NCI-H1092 (cell line): ENCODE results near the gene UBASH3A.

Experiments used
- DNase-seq: peaks from one replicate; lab custom pipeline; 2025; lab: John Stamatoyannopoulos, UW

UBASH3A gene

DNA sequence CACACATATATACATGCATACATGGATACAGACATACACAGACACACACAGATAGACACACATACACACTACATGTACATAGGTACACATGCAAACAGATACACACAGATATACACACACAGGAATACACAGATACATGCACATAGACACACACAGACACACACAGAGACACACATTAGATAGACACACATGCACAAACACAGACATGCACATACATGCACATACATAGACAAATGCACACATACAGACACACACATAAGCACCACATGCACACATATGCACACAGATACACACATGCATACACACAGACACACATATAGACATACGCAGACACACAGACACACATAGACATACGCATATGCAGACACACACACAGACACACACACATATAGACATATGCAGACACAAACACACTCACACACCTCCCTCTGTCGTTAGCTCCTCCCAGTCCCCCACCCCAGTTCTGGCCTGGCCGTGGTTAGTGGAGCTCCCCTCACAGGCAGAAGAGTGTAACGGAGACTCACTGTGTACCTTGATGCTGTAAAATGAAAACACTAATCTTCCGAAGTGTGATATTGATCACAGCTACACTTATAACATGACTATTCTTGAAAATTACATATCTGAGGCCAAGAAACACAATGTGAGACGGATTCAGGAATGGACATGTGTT lies 7.6 kb downstream of the UBASH3A start:
- no peak for DNase-seq

DNA sequence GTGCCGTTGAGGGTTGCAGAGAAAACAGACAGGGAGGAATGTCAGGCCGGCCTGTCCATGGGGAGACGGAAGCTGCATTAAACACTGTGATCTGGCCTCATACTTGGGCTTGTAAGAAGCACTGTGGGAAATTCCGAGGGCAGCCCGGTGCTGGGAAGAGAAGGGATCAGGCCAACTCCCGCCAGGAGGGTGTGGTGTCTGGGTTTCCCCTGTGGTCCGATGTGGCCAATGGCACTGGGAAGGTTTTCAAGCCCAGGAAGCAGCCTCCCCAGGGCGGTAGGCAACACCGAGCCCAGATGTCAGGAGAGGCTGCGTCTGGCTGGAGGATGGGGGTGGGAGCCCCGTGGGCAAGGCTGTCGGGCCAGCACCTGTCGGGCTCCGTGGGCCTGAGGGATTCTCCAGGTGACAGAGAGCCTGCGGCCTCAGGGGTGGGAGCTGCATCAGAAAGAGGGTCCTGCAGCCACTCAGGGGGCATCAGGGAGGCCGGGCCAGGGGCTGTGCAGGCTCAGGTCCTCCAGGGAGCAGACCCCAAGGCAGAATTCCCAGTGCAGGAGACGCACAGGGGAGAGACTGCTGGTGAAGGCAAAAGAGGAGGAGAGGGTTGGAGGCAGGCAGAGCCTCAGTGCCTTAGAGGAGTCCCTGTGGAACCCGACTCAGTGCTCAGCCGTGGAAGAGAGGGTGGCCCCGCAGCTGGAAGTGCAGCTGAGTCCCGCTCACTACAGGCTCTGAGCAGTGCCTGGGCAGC lies 8.4 kb downstream of the UBASH3A start:
- no peak for DNase-seq

DNA sequence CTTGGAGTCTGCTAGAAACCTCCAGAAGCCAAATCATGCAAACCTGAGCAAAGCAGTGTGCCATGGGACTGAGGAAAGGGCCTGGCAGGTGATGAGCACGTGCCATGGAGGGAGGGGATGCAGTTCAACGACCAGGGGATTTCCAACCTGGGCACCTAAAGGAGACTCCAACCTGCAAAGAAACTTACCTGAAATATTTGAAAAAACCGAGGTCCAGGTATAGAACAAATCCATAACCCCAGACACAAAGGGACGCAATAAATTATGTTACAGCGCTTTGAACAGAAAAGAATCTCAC lies 8.9 kb downstream of the UBASH3A start:
- no peak for DNase-seq

DNA sequence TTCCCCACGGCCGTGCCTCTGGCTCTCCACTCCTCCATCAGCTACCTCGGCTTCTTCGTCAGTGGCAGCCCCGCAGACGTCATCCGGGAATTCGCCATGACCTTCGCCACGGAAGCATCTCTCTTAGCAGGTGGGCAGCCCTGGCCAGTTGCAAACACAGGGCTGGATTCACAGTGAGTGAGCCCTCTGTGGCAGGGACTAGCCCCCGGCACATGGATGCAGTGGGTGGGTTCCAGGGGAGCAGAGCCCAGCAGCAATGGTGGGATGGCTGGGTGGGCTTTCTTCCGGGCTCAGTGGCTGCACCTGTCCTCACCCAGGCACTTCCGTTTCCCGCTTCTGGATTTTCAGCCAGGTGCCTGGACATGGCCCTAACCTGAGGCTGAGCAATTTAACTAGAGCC lies 9.4 kb downstream of the UBASH3A start:
- DNase-seq, result no peak

DNA sequence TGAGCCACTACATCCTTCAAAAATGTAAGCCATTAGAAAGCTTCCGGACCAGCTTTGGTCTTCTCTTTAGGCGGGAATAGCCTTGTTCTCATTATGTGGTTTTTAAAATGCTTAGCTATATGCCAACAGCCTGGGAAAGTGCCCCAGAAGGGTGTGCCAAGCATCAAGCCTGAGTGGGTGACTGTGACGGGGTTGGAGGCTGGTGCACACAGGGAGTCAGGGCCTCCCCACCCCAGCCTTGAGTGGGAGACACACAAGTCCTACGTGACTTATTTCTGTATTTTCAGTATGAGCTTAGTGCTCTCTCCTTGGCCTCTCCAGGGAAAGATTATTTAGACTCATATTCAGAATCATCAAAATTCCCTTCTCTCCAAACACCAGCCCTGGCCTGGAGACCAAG lies 9.8 kb downstream of the UBASH3A start:
- DNase-seq, result no peak

DNA sequence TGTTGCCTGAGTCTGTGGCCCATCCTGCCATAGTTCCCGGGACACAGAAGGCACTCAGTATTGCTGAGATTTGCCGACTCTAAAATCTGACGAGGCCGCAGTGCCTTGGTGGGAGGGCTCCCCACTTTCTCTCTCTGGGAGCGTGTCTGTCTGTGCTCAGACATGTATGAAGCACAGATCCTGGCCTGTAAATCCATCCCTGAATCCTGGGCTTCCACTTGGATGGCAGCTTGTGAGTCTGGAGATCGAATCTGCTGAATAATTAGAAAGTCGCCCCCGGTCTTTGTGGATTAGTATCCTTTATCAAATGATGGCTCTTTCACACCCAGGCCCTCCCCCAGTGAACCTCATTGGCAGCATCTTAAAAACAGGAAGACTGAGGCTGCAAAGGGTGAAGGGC lies 10.4 kb downstream of the UBASH3A start:
- DNase-seq, result no peak

DNA sequence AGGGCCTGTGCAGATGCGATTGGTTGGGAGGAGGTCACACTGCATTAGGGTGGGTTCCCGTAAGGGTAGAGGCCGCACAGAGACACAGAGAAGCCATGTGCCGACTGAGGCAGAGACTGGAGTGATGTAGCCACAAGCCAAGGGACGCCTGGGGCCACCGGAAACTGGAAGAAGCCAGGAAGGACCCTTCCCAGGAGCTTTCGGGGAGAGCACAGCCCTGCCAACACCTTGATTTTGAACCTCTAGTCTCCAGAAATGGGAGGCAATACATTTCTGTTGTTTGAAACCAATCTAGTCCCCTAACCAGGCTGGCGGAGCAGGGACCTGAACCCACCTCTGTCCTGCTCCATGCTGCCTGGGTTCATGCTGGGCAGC lies 10.8 kb downstream of the UBASH3A start:
- no peak for DNase-seq

DNA sequence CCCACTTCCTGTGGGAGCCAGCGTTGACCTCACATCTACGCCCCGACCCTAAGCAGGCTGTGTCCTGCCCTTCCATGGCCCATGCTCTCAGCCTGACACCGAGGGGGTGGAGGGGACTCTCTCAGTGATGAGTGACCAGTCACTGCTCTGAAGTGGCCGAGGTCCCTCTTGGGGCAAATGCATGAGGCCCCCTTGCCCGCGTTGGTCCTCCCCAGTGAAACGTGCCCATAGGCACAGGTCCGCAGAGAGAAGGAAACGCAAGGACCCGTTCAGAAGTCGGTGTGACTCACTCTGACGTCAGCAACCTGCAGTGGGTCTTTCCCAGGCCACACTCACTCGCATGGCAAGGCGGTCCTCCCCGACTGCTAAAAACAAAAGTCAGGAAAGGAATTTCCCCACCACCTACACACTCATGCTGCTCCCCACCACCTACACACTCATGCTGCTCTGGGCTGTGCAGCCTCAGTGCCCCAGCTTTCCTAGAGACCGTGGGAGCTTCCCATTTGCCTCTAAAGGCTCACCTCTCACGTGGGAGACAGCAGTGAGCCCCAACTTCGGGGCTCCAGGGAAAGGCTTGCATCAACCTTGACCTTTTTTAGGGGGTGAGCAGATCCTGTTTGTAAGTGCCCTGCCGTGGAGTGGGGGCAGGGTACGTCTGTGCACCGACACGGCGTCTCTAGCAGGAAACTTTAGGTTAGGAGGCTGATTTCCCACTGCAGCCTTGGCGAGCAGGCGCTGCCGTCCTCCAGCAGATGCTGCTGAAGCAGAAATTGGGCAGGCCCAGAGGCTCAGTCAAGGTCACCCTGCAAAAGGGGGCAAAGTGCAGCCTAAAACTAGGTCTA lies 11.4 kb downstream of the UBASH3A start:
- no peak for DNase-seq

DNA sequence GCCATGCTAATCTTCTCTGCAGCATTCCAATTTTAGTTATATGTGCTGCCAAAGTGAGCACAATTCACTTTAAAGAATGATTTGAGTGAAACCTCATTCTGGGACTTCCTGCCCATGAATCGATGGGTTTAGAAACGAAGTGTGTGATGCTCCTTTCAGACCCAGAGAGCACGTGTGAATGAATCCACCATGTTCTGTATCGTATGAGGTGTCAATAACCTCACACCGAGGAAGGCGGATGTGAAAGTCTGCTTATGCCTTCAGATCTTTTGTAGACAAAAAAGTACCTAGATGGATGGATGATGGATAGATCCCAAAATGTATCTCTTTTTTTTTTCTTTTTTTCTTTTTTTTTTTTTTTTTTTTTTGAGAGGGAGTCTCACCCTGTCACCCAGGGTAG lies 13.8 kb downstream of the UBASH3A start:
- DNase-seq, result no peak

DNA sequence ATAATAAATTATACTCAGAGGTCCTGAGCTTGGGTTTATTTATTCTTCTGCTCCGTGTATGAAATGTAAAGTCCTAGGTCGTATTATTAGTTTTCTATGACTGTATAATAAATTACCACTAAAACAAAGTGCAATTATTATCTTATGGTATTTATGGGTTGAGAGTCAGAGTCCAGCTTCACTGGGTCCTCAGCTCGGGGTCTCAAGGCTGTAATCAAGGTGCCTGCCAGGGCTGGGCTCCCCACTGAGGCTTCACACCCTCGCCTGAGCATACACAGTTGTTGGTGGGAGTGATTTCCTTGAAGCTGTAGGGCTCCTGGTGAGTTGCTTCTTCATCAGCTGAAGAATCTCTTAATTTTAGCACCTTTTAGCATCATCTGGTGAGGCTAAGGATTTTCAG lies 15.2 kb downstream of the UBASH3A start:
- no peak for DNase-seq

DNA sequence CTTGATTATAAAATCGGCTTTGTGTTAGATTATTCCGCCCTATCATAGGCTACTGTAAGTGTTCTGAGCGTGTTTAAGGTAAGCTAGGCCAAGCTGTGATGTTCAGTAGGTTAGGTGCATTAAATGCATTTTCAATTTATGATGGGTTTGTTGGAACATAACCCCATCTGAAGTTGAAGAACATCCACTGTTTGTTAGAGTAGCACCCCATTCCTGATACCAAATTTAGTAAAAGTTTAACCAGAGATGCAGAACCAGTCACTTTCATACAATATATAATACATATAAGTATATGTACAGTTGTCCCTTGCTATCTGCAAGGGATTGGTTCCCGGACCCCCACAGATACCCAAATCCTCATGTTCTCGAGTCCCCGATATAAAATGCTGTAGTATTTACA lies 16.1 kb downstream of the UBASH3A start:
- no peak for DNase-seq

DNA sequence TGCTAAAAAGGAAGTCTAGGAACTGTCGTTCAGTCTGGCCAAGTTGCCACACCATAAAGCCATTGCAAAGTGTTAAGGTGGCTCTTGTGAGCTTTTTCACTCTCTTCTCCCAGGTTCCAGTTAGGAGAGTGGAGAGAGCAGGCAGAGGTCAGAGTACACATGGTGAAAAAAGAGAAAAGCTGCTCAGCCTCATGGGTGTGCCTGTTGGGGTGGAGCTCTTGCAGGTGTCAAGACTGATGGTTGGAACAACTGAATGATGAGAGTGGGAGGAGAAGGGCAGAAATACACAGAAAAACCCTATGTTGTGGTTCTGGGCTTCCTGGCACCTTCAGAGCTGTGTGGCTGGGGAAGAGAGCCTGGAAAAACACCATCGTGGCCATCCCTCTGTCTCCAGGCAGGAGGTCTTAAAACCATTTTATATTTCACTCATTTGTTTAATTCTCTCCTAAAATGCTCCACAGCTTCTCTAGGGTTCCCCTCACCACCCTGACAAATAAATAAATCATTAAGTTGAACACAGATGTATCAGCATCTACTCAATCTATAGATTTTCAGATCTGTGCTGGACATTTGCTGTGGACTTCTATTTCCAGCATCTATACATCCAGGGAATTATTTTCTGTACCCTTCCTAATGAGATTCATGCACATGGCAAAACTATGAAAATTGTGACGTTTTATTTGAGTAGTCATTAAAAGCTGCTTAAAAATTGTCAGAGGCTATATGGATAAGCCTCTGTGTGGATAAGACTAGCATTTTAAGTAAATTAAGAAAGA lies 17.5 kb downstream of the UBASH3A start:
- DNase-seq, result no peak

DNA sequence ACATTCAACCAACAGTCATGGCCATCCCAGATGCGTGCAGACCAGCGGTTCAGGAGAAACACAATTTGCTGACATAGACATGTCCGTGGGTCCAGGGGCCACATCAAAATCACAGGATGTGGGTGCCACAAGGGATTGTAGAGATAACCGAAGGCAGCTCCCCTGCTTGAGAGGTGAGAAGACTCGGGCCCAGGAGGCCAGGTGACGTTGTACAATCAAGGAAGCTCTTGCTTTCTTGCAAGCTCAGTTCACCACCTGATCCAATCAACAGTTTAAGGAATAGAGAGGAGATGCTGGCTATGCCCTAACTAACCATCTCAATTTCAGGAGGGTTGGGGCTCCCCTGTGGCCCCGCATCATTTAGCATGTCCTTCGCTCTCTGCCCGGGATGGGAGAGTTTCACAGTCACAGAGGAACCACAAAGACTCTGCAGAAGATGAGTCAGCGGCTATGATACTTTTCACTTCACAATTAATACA lies 19.5 kb downstream of the UBASH3A start:
- no peak for DNase-seq

DNA sequence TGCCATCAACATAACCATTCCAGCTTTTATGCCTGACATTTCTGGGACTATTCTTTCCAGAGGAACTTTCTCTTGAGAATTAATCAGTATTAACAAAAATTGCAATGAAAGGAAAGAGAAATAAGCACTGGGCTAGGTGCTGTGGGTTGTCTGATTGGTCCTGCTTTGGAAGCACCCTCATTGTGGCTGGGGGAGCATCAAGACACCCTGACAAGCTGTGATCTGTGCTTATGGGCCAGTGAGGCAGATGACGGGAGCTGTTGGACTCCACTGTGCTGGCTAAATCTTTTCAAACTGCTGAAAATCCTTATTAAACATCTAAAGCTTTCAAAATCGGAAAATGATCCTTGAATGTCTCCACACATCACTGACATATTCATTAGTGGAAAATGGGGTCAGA lies 20.0 kb downstream of the UBASH3A start:
- DNase-seq, result no peak

DNA sequence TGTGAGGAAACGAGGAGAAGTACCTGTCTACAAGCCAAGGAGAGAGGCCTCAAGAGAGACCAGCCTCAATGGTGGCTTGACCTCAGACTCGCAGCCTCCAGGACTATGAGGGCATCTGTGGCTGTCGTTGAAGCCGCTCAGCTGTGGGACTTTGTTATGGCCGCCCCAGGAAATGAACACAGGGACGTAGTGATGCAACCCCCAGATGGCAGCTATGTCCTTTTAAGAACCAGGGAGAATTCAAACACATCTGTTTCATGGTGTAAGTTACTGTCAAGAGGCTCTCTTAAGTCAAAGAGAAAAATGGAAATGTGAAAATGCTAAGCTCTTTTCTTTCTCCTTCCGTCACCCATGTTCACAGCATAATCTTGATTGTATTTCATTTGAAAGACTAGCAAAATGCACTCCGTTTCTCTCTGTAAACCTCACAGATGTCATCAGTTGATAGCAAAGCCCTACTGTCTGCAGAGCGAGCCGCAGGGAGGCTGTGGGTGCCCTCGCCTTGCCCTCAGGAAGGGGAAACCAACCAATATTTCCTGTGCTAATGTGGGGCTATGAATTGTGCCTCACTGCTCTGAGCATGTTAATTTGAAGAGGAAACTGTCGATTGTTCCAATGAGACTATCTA lies 21.3 kb downstream of the UBASH3A start:
- no peak for DNase-seq

DNA sequence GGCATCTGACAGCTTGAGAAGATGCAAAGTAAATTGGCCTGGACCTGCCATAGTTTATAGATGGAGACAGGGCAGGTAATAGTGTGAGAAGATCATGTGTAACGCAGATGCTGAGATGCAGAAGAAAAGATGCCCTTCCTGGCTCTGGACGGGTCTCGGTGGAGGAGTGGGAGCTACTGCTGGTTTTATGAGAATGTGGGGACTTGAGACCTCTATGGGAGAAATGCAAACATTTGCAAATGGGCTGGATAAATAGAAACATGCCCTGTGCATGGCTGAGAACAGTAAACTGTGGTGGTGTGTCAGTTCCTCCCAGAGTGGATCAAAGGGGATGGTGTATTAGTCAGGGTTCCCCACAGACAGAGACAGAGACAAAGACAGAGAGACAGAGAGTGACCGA lies 21.9 kb downstream of the UBASH3A start:
- DNase-seq, result no peak

DNA sequence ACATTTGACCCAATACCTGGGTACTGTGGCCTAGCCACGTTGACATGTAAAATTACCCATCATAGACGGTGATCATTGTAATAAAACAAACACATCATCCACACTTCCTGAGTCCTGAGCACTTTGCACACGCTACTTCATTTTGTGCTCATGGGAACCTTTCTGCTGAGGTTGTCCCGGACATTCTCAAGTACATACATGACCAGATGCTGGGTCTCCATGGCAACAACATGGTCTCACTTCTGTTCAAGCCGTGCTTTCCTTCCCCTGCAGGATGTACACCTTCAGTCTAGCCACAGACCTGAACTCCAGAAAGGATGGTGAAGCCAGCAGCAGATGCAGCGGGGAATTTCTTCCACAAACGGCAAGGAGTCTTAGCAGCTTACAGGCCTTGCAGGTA lies 22.7 kb downstream of the UBASH3A start:
- DNase-seq, result no peak

DNA sequence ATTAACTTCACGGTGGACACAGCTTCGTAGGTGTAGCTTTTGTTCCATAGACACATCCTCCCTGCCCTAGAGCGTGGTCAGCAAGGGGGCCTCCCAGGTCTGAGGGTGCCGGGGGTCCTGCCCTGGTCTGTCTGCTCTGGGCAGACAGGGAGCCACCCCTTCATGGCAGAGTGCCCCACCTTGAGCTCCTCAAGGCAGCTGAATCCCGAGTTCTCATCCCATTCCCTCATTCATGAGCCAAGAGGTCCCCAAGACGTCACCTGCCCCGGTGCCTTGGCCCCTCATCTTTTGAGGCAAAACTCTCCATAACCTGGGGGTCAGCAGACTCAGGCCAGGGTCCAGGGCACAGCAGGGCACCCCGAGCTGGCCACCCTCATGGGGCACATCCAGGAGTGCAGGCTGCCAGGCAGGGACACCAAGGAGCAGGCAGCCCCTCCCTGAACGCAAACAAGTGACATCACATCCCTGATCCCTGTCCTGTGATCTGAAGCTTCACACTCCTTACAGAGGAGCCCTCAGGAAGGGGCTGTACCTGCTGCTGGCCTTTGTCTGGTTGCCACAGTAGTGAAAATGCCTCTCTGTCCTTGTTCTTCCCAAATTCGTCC lies 23.3 kb downstream of the UBASH3A start:
- DNase-seq, result no peak

DNA sequence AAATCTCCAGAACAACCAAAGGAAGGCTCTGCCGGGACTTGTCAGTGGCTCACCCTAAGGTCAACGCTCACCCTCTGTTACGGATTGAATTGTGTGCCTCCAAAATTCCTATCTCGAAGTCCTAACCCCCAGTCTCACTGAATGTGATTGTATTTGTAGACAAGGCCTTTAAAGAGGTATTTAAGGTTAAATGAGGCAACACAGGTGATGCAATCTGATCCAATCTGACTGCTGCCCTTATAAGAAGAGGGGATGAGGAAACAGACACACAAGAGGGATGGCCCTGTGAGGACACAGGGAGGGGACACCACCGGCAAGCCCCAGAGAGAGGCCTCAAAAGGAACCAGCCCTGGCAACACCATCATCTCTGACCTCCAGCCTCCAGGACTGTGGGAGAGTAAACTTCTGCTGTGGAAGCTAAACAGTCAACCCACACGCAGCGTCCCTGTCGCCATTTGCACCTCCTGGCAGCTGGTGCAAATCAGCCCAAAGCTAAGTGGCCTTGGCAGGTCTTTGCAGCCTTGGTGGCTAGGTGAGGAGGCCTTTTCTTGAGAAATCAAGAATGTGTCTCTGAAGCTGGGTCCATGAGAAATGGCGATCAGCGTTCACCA lies 24.2 kb downstream of the UBASH3A start:
- DNase-seq, result no peak

DNA sequence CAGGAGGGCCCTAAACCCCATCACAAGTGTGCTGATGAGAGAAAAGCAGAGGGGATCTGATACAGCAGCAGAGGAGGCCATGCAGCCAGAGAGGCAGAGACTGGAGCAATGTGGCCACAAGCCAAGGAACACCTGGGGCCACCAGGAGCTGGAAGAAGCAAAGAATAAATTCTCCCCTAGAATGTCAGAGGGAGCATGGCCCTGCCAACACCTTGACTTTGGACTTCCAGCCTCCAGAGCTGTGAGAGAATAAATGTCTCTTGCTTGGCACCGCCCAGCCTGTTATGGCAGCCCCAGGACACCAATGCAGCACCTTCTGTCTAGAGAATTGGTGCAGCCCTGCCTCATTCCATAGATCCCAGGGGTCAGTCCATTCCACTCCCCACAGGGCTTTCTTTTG lies 25.3 kb downstream of the UBASH3A start:
- DNase-seq, result no peak

DNA sequence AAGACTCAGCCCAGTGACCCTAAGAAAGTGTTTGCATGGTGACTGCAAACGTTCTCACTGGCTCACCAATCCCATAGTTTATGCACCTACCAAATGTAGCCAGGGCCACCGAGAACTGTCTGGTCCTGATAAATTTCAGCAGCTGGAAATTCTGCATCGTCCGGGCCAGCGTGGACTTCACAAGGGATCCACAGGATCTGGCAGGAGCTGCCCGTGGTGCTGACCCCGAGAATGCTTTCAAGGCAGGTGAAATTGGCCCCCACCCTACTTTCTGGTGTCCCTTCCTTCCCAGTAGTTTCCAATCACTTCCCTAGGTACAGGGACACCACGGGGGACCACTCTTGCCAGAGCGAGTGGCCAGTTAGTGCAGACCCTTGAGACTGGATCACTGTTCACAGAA lies 26.2 kb downstream of the UBASH3A start:
- DNase-seq, result no peak
